Subcutaneous adipose tissue (tissue), 4 donors: Measurements from ENCODE around the gene FES. TPM values are rescaled to one million over a fixed set of nuclear protein-coding genes. Genes with fewer than 3 reads are reported as not detected.

ENCODE experiments used
- CTCF ChIP-seq: fragments of 450-650 bp; IDR thresholded peaks from one replicate; pipeline ENCODE4 v1.5.1; 2016; ENCODE audit warnings: low read depth, mild to moderate bottlenecking, control low read depth, antibody characterized with exemption, moderate library complexity
- total RNA-seq, 4 donors: library from RNA; depleted of rRNA; stranded (reverse); fragments of >200 nt; gene quantifications; one replicate each; pipeline ENCODE4 v1.1.0, GENCODE V29; 2016

The FES gene
- total RNA-seq, 4 donors from 2014 or later: 37.5 to 85.2 (median 75.8) TPM

- TF ChIP-seq CTCF: no peak
Observed at GRCh38 chr15:90857337-90857736, 27.0 kb upstream of the FES start.

GRCh38 chr15:90857883-90858443 is 26.3 kb upstream of the FES start:
- no peak for TF ChIP-seq CTCF

GRCh38 chr15:90859234-90860131 is 24.8 kb upstream of the FES start:
- TF ChIP-seq CTCF: no peak

- no peak for TF ChIP-seq CTCF
Observed at GRCh38 chr15:90860450-90860849, 23.9 kb upstream of the FES start.

GRCh38 chr15:90860942-90861675 is 23.2 kb upstream of the FES start:
- TF ChIP-seq CTCF: no peak

- no peak for TF ChIP-seq CTCF
Observed at GRCh38 chr15:90862487-90862886, 21.8 kb upstream of the FES start.
